Suprapubic skin (tissue), 4 donors: ENCODE measurements around the gene PTOV1. TPM values are rescaled to one million over a fixed set of nuclear protein-coding genes. Genes with fewer than 3 reads are reported as not detected.
A peak's percentile ranks its signal among the peaks of the same experiment; 100 is the strongest.

Source experiments
- DNase-seq, 2 donors: peaks; one replicate each; pipeline ENCODE4 v3.0.0-alpha.2; 2019; ENCODE audit warnings: low spot score in 2 of 2
- H3K27ac ChIP-seq: fragments of 200-600 bp; sonication (generic); one replicate; pipeline ENCODE4 v1.5.1; 2019
- H3K27me3 ChIP-seq: fragments of 200-600 bp; sonication (generic); one replicate; pipeline ENCODE4 v1.5.1; 2019
- H3K36me3 ChIP-seq: fragments of 200-600 bp; sonication (generic); one replicate; pipeline ENCODE4 v1.5.1; 2019
- H3K4me1 ChIP-seq: fragments of 200-600 bp; sonication (generic); one replicate; pipeline ENCODE4 v1.5.1; 2019
- H3K4me3 ChIP-seq: fragments of 200-600 bp; sonication (generic); one replicate; pipeline ENCODE4 v1.5.1; 2019; ENCODE audit warnings: mild to moderate bottlenecking
- H3K9me3 ChIP-seq: fragments of 200-600 bp; sonication (generic); one replicate; pipeline ENCODE4 v1.5.1; 2019
- CTCF ChIP-seq, 2 donors: fragments of 200-600 bp in 1 of 2; fragments of 450-650 bp in 1 of 2; sonication (generic) in 1 of 2; IDR thresholded peaks; one replicate each; pipeline ENCODE4 v1.5.1; 2016 to 2019; ENCODE audit warnings: antibody characterized with exemption in 2 of 2, mild to moderate bottlenecking in 1 of 2, moderate library complexity in 1 of 2
- EP300 ChIP-seq: sonication (generic); formaldehyde crosslinking; IDR thresholded peaks from one replicate; pipeline ENCODE4 v1.6.1; 2017; ENCODE audit warnings: antibody characterized with exemption
- POLR2A ChIP-seq, 2 donors: fragments of 450-650 bp; IDR thresholded peaks; one replicate each; pipeline ENCODE4 v1.6.1; 2017; ENCODE audit warnings: antibody characterized with exemption in 2 of 2, mild to moderate bottlenecking in 2 of 2, moderate library complexity in 2 of 2
- POLR2AphosphoS5 ChIP-seq, 3 donors: sonication (generic); formaldehyde crosslinking; IDR thresholded peaks; one replicate each; pipeline ENCODE4 v1.6.1; 2017; ENCODE audit warnings: antibody characterized with exemption in 3 of 3
- WGBS: methylation state at CpG from one replicate; pipeline ENCODE4 v1.1.5; 2018; 5-methylcytosine and 5-hydroxymethylcytosine counted together
- total RNA-seq, 4 donors: library from RNA; depleted of rRNA; stranded (reverse); fragments of >200 nt; gene quantifications; one replicate each; pipeline ENCODE4 v1.1.0, GENCODE V29; 2016

Gene PTOV1
- total RNA-seq, 4 donors from 2014 or later: 82.2 to 147 (median 91.2) TPM

- H3K9me3 ChIP-seq: no peaks in the 10 kb centered on the region
- H3K4me1 ChIP-seq: peaks cover 33% of the 10 kb centered on the region
- TF ChIP-seq POLR2A (IDR thresholded peaks at IDR 0.05): no peak
- TF ChIP-seq EP300: no peak
- TF ChIP-seq POLR2AphosphoS5 (IDR thresholded peaks at IDR 0.05): no peak
- TF ChIP-seq CTCF (IDR thresholded peaks at IDR 0.05): no peak
- no peaks in the 10 kb centered on the region for H3K27me3 ChIP-seq
- H3K36me3 ChIP-seq: peaks cover 23% of the 10 kb centered on the region
- peak; percentile 99 for DNase-seq
- 2% methylated on average over 27 of the region's 31 CpGs for WGBS
- peak overlapping the region; percentile 70 for H3K27ac ChIP-seq
- peak overlapping the region; percentile 79 for H3K4me3 ChIP-seq
Measured at GRCh38 chr19:49808711-49809159, 42.2 kb upstream of the PTOV1 start.

- H3K27ac ChIP-seq: peak overlapping the region; percentile 70
- peak; percentile 86 to 88 for DNase-seq
- H3K27me3 ChIP-seq: no peaks in the 10 kb centered on the region
- H3K4me3 ChIP-seq: peak overlapping the region; percentile 79
- no peaks in the 10 kb centered on the region for H3K9me3 ChIP-seq
- H3K36me3 ChIP-seq: peaks cover 17% of the 10 kb centered on the region
- WGBS: 26% methylated on average over 6 of the region's 50 CpGs
- H3K4me1 ChIP-seq: peaks cover 36% of the 10 kb centered on the region
- TF ChIP-seq POLR2A (IDR thresholded peaks at IDR 0.05) (peak in 1 of 2 donors; percentile 31), EP300 (no peak)
Measured at GRCh38 chr19:49809160-49809940, 41.6 kb upstream of the PTOV1 start.

GRCh38 chr19:49809941-49810389, 41.0 kb upstream of the PTOV1 start:
- DNase-seq: peak in 1 of 2 donors; percentile 65
- Histone ChIP-seq H3K9me3 (no peaks in the 10 kb centered on the region), H3K4me1 (peaks cover 36% of the 10 kb centered on the region), H3K36me3 (peaks cover 13% of the 10 kb centered on the region), H3K27me3 (no peaks in the 10 kb centered on the region), H3K4me3 (peak overlapping the region; percentile 79), H3K27ac (peak overlapping the region; percentile 70)
- 88% methylated on average over 5 of the region's 5 CpGs for WGBS
- TF ChIP-seq POLR2A (IDR thresholded peaks at IDR 0.05) (no peak), CTCF (IDR thresholded peaks at IDR 0.05) (no peak)

- peaks cover 36% of the 10 kb centered on the region for H3K4me1 ChIP-seq
- no peak overlapping the region for H3K27ac ChIP-seq
- no peak for TF ChIP-seq EP300
- TF ChIP-seq CTCF (IDR thresholded peaks at IDR 0.05): no peak
- TF ChIP-seq POLR2A (IDR thresholded peaks at IDR 0.05): no peak
- no peak for TF ChIP-seq POLR2AphosphoS5 (IDR thresholded peaks at IDR 0.05)
- no peak overlapping the region for H3K4me3 ChIP-seq
- H3K9me3 ChIP-seq: no peaks in the 10 kb centered on the region
- WGBS: 93% methylated on average over 6 of the region's 6 CpGs
- DNase-seq: no peak
- H3K36me3 ChIP-seq: peaks cover 6% of the 10 kb centered on the region
- H3K27me3 ChIP-seq: no peaks in the 10 kb centered on the region
Measured at GRCh38 chr19:49811328-49811727, 39.6 kb upstream of the PTOV1 start.

- Histone ChIP-seq H3K4me3 (peak overlapping the region; percentile 71), H3K27ac (peak overlapping the region; percentile 89), H3K27me3 (no peaks in the 10 kb centered on the region), H3K36me3 (no peaks in the 10 kb centered on the region), H3K4me1 (peaks cover 43% of the 10 kb centered on the region), H3K9me3 (no peaks in the 10 kb centered on the region)
- TF ChIP-seq POLR2AphosphoS5 (IDR thresholded peaks at IDR 0.05): no peak
- TF ChIP-seq CTCF (IDR thresholded peaks at IDR 0.05): no peak
- no peak for TF ChIP-seq POLR2A (IDR thresholded peaks at IDR 0.05)
- TF ChIP-seq EP300: no peak
- no peak for DNase-seq
- WGBS: 34% methylated on average over 11 of the region's 11 CpGs
Measured at GRCh38 chr19:49812452-49812996, 38.4 kb upstream of the PTOV1 start.
